ENCODE measurements around the gene GEMIN4.

Gene GEMIN4

DNA sequence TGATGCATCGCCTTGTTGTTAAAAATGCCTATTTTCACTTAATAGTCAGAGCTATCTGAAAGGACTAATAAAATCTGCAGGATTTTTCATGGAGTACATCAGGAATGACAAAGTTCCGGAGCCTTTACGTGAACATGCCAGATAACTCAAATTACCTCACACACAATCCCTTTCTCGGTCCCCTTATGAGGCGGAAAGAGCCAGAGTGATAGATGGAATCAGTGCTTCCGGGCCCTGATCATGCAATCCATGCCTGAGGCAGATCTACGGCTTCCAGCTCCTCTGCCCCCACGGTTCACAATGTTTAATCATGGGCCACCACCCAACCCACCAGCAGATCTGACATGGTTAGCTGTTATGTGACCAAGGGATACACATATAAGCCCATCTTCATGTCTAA, 54.4 kb downstream of the GEMIN4 start:
- no peak for DNase-seq

DNA sequence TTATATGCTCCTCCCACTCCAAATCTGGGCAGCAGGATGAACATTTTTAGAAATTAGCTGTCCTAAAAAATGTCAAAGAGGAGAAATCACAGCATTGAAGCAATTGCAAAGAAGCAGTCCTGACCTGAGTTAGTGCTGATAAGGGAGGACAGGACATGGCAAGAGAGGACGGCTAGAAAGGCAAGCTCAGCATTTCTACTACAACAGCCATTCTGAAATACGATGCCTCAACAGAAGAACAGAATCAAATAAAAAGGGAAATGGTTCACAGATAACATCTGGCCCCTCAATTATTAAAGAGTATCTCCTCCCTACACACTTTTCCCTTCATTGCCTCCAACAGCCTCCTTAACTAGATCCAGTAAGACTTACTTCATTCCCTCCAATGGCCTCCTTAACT, 55.7 kb downstream of the GEMIN4 start:
- no peak for DNase-seq
